NCI-H1436 (cell line): Measurements from ENCODE around the gene GNGT2.
A peak's percentile ranks its signal among the peaks of the same experiment; 100 is the strongest.

ENCODE experiments used
- DNase-seq: peaks from one replicate; lab custom pipeline; 2025; lab: John Stamatoyannopoulos, UW

The GNGT2 gene

DNA sequence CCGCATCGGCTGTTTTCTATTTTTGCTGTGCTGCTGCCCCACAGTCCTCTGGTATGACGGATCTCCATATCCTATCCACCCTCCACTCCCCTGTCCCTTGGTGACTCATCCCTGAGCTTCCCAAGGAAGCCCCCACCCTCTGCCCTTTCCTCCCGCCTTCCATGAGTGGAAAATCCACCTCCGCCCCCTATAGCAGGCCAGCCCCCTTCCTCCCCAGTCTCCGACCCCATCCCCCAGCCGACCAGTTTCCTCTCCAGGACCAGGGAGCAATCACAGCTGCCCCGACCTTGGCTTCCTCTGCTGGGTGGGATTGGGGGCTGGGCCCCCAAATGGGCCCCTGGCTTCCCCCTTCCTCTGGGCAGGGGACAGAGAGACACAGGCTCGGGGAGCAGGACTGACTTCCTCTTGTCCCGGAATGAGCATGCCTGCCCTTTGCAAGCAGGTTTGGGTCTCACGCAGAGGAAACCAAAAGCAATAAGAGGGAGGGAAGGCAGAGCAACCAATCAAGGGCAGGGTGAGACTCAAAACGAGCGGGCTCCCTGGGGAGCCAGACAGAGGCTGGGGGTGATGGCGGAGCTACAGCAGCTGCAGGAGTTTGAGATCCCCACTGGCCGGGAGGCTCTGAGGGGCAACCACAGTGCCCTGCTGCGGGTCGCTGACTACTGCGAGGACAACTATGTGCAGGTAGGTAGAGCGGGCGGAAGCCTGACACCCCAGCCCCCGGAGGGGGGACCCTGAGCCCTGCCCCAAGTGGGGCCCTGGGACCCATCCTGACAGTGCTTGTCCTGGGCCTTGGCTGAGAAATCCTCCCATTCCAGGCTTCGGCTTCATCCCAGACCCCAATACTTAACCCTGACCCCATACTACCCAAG, at the start of gene GNGT2, which contains the start of gene ABI3:
Gene GNGT2 (minus strand): TSS at position 417 of the 872 bp plus-strand sequence. CDS start 3,152 bp downstream, outside the sequence.
Gene ABI3 (plus strand): TSS at position 550 of the 872 bp plus-strand sequence. CDS start 18 bp downstream, at position 568.
- DNase-seq = peak; percentile 37

DNA sequence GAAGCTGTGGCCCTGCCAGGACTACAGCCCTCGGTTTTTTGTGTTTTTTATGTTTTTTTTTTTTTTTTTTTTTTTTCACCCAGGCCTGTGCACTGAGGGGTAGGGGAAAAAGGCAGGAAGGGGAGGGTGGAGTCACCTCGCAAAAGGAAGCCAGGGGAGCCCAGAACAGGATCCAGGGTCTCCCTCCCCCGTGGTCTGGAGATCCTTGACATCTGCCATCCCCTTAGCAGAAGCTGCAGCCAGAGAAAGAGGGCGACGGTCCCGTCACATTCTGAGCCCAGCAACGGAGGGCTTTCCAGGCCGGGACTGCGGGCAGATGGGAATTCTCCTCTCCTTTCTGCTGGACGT, 49.3 kb upstream of the GNGT2 start:
- DNase-seq = no peak

DNA sequence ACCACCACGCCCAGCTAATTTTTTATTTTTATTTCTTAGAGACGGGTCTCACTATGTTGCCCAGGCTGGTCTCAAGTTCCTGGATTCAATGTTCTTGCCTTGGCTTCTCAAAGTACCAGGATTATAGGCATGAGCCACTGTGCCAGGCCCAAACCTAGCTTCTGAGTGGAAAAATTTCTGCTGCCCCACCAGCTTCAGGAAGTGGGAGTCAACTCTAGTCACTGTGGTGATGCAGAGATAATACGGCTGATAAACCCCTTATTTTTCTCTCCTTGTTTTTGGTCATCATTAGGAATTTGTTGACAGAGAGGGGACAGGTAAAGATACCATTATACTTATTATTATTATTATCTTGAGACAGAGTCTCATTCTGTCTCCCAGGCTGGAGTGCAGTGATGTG, 48.0 kb upstream of the GNGT2 start:
- no peak for DNase-seq

DNA sequence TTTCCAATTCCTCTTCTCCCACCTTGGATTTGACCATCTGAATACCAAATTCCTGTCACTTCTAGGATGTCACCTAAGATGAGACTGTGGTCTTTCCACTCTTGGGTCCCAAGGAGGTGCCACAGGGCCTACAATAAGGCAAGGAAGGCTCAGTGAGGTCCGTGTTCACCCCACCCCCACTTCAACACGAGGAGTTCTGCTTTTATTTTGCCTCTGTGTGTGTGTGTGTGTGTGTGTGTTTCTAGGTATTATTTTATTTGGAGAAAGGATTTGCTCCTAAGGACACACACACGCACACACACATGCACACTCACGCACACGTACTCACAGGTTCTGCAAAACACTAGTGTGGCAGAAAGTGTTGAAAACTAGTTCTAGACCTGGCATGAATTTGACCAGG, 44.8 kb upstream of the GNGT2 start:
- DNase-seq = no peak

DNA sequence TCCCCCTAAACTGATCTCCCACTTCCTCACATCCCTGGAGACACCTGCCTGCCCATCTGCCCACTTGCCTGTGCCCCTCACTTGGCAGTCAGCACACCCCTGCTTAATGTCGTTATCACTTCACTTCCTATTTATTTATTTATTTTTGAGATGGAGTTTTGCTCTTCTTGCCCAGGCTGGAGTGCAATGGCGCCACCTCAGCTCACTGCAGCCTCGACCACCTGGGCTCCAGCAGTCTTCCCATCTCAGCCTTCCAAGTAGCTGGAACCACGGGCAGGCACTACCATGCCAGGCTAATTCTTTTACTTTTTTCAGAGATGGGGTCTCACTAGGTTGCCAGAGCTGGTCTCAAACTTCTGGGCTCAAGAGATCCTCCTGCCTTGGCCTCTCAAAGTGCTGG, 43.7 kb upstream of the GNGT2 start:
- DNase-seq = no peak

DNA sequence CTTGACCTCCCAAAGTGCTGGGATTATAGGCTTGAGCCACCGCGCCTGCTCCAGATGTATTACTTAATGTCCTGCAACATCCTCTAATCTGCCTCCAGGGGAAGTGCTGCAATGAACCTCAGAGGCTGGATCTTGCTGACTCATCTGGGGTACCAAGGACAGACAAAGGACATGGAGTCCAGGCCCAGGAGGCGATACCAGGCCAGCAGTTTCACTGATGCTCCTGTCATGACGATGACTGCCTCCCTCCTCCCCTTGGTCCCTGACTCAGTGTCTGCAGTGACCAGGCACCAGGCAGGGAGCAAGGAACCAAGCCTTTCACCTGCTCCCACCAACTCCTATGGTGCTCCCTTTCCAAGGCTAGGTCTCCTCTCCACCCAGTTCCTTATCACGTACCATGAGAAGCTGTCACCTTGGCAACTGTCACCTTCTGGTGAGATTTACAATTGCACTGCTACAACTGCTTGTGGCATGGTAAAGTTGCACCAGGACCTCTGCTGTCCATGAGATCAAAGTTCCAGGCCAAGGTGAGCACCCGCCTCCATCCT, 41.8 kb upstream of the GNGT2 start:
- DNase-seq = no peak

DNA sequence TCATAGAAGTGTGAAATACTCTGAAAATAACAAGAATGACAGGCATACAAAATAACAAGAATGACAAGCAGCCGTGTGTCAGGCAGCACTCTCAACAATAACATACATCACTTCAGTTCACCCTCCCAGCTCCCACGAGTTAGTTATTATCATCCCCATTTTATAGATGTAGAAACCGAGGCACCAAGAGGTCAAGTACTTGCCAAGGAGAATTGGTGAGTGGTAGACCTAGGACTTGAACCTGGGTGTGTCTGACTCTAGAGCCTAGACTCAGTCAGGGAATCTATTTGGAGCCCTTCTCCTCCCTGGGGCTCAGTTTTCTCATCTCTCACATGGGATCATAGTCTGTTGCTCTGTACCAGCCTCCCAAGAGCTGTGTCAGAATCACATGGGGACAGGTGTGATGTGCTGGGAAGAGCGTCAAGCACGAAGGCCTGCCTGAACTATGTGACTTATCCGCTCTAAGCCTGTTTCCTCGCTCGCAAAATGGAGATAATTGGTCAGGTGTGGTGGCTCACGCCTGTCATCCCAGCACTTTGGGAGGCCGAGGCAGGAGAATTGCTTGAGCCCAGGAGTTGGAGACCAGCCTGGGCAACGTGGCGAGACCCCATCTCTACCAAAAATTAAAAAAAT, 39.6 kb upstream of the GNGT2 start:
- no peak for DNase-seq

DNA sequence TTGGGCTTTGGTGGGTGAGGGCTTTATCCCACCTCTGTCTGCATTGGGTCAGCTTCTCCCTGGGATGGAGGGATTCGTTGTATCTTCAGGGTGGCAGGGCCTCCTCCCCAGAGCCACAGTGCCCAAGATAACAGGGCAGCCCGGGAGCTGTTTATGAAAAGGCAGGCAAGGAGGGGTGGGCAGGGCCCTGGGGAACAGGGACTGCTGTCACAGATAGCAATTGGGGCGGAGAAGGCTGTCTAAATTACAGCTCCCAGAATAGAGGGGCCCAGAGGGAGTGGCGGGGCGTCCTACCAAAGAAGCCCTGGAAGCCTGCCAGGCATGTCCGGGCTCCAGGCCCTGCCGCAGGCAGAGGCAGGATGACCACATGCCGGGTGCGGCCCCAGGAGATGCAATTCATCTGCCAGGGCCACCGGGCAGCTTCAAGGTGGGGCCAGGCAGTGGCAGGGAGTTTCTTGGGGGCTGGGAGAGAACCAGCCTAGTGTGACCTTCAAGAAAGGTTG, 39.0 kb upstream of the GNGT2 start:
- DNase-seq = no peak

DNA sequence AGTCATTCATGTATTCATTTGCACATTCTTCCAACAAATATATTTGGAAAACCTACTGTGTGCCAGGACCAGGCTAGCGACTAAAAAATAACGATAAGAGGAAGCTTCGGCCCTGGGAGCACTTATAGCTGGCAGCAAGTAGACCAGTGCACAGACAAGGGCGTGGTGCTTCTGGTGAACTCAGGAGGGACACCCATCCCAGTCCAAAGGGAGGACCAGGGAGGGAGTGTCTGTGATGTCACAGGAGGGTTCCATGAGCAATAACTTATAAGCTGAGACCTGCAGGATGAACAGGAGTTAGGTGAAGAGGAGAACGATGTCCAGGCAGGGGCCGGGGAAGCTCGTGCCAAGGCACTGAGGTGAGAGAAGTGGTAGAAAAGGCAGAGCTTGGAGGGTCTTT, 37.6 kb upstream of the GNGT2 start:
- DNase-seq = no peak

DNA sequence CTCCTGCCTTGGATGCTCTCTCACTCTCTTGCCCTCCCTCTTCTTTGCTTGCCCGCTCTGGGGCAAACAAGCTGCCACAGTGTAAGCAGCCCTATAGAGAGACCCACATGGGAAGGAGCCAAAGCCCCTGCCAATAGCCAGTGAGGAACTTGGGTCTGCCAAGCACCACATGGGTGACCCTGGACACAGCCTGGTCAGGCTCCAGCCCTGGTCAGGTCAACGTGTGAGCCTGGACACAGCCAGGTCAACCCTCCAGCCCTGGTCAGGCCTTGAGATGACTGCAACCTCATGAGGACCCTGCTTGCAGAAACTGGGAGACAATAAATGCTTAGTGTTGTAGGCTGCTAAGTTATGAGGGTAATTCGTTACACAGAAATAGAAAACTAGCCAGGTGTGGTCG, 34.5 kb upstream of the GNGT2 start:
- DNase-seq = no peak

DNA sequence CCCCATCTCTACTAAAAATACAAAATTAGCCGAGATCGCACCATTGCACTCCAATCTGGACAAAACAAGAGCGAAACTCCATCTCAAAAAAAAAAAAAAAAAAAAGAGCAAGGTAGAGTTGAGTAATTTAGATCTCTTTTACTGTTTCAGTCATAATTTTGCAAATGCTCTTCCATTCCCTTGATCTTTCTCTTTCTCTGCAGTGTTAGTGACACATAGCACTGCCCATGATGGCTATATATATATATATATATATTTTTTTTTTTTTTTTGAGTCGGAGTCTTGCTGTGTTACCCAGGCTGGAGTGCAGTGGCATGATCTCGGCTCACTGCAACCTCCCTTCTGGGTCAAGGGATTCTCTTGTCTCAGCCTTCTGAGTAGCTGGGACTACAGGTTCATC, 32.4 kb upstream of the GNGT2 start:
- no peak for DNase-seq

DNA sequence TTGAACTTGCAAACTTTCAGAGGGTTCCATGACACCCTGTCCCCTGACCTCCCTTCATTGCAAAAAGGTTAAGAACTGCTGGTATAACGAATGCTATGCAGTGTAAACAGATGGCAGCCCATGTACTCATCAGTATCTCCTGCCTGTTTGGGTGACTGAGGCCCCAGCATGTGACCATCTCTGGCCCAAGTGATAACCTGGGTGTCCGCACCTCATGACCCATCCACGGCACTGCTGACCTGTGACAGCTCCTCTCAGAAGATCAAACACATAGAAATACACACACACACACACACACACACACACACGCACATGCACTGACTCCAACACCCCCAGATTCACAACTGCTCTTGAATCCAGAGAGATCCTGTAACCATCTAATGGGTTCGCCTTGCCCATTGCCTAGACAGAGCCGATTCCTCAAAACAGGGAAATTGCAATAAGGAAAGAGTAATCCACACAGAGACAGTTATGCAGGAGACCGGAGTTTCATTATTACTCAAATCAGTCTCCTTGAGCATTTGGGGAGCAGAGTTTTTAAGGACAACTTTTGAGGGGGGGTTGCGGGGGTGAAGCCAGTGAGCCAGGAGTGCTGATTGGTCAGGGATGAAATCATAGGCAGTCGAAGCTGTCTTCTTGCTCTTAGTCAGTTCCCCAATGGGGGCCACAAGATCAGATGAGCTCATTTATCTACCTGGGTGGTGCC, 31.5 kb upstream of the GNGT2 start:
- no peak for DNase-seq

DNA sequence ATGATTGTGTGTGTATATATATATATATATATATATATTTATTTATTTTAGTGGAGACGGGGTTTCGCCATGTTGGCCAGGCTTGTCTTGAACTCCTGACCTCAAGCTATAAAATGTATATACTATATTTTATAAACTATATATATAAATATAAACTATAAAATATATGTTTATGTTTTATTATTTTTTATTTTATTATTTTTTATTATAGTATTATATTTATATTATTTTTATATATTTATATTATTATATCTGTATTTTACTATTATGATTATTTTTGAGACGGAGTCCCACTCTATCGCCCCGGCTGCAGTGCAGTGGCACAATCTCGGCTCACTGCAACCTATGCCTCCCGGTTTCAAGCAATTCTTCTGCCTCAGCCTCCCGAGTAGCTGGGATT, 30.7 kb upstream of the GNGT2 start:
- no peak for DNase-seq

DNA sequence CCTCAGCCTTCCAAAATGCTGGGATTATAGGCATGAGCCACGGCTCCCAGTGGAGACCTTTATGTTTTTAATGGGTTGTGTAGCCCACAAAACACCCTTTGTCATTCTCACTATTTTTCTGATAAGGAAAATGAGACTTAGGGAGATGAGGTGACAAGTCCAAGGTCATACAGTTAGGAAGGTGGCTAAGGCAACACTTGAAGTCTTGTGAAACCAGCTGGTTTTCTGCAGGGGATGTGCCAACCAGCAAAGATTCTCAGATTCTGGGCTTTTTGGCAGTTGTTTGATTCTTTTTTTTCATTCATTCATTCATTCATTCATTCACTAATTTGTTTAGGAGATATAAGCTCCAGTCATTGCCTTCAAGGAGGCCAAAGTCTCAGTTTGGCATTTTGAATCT, 30.2 kb upstream of the GNGT2 start:
- DNase-seq = no peak

DNA sequence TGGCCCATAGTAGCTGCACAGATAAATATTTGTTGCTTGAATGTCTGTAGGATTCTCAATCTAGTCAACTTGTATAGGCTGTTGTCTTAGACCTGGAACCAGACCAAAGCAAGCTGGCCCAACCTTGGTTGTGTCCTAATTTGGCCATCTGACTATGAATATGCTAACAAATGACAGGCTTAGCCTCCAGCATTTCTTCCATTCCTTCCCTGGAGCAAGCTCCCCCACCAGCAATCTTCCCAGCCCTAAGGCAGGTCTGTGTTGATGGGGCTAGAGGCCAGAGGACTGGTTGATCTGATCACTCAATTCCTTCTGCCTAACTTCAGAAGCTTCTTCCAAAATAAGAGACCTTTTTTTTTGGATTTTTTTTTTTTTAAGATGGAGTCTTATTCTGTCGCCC, 29.6 kb upstream of the GNGT2 start:
- DNase-seq = no peak

DNA sequence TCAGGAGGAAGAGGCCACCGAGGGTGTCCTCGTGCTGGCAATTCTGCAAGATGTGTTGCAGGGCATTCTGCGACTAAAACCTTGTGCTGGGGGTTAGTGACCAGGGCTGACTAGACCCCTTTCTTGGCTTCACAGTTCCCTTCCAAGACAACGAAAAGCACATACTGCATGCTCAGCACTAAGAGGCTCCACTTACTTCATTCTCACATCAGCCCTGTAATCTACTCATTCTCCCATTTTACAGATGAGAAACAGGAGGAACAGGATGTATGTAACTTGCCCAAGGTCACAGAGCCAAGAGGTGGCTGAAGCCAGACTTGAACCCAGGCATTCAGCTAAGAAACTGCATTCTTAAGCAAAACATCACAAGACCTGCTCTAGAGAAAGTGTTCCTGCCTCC, 25.5 kb upstream of the GNGT2 start:
- no peak for DNase-seq

DNA sequence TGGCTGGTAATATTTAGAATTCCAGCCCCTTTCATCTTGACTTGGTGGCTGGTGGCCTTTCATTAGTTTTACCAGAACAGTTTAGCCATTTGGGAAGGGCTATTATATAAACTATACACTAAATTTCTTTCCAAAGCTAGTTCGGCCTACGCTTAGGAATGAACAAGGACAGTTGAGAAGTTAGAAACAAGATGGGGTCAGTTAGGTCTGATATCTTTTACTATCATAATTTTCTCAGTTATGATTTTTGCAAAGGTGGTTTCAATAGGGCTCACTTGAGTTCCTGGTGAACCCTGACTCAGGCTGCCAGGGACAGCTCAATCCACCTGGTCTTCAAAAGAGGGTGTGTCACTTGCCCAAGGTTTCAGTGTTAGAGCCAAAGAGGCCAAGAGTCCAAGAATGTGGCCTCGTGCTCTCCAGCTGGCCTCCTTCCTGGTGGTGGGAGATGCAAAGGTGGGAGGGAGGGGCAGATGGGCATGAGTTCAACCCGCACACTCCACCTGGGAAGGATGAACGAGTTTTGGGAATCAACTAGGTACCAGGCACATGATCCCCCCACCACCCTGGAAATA, 24.2 kb upstream of the GNGT2 start:
- DNase-seq = no peak

DNA sequence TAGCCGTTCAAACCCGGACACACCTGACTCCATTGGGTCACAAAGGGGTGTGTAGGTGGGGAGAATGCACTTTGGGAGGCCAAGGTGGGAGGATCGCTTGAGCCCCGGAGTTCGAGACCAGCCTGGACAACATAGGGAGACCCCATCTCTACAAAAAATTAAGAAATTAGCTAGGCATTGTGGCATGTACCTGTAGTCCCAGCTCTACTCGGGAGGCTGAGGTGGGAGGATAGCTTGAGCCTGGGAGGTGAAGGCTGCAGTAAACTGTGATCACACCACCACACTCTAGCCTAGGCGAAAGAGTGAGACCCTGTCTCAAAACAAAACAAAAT, 21.2 kb upstream of the GNGT2 start:
- no peak for DNase-seq

DNA sequence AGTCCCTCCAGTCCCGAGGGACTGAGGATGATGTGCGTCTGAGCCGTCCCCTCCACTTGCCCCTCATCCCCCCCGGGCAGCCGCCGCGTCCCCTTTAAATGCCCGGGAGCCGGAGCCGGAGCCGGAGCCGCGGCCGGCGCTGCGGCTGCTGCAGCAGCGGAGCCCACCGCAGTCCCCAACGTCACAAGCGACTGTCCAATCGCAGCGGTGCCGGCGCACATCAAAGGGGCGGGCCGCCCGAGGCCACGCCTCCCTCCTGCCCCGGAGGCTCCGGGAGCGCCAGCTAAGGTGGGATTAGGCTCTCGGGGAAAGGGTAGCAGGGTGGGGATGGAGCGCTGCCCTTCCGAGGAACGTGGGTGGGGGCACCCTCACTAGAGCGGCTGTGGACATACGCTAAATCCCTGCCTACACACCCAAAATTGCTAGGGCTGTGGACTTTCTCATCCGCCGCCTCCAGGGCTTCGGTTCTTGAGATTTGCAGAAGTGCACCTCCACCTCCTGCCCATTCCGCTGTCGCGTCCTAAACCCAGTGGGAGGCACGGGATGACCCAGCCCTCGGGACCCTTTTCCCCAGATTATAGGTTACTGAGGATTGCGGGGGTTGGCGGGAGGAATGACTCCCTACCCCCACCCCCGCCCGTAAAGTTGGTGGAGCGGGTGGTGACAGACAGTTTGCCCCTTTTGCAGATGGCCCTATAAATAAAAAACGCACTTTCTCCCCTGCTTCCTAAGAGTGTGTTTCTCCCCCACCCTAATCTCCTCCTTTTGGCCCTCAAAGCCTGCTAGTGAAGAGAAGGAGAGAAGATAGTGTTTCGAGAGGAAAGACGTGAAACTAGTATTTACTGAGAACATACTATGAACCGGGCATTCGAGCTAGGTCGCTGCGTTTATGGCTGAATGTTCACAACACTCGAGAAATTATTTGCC, 20.5 kb upstream of the GNGT2 start, which contains the start of gene PHOSPHO1:
Gene PHOSPHO1 (minus strand): TSS at position 152 of the 927 bp plus-strand sequence. CDS start 4,096 bp downstream, outside the sequence.
- peak; percentile 84 for DNase-seq

DNA sequence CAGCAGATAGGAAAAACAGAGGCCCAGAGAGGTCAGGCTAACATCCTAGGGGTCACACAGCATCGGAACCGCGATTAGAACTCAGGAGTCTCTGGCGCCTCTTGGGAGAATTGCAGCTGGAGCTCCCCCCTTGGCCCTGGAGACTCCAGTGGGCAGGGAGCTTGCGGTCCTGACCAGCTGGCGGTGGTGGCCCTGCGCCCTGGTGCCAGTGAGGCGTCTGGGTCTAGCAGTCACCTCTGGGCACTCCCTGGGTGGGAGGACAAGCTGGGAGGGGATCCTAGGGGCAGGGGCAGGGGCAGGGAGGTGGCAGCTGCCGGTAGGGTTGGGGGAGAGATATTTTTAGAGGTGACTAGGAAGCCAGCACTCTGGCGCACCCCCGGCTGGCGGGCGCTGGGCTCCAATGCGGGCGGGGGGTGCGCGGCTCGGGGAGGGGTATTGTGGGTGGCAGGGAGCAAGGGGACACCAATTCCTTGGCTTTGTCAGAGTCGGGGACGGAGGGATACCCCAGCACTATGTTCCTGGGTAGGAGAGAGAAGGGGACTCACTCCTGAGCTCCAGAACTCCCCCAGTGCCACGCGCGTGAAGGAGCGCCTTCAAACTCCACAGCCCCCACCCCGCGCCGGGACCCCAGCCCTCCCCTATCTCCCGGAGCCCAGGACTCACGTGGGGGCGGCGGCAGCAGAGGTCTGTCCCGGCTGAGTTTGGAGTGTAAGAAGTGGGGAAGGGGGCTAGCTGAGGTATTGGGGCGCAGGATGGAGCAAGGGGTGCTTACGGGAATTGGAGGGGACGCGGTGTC, 19.6 kb upstream of the GNGT2 start:
- DNase-seq = no peak
